ENCODE results near the gene HSPB6.

HSPB6 gene

GRCh38 chr19:35715981-35716800 lies 40.6 kb downstream of the HSPB6 start:
- DNase-seq: peak; percentile 46

GRCh38 chr19:35715355-35715809 lies 41.4 kb downstream of the HSPB6 start:
- no peak for DNase-seq

GRCh38 chr19:35714601-35715354 lies 42.1 kb downstream of the HSPB6 start:
- no peak for DNase-seq

- no peak for DNase-seq
These were observed 42.8 kb downstream of the HSPB6 start for GRCh38 chr19:35713904-35714495.

- DNase-seq: no peak
These were observed 43.4 kb downstream of the HSPB6 start for GRCh38 chr19:35713506-35713850.

- DNase-seq: no peak
These were observed 44.0 kb downstream of the HSPB6 start for GRCh38 chr19:35712567-35713505.

GRCh38 chr19:35710784-35711723 lies 45.8 kb downstream of the HSPB6 start:
- DNase-seq: no peak

- no peak for DNase-seq
These were observed 48.4 kb downstream of the HSPB6 start for GRCh38 chr19:35708391-35708790.

All from fibroblast of skin of back (primary cell).